ENCODE measurements around the gene GALNT10.

GALNT10 gene

GRCh38 chr5:154333016-154333415, 142.5 kb downstream of the GALNT10 start:
- ATAC-seq: no peak
- Mint-ChIP-seq H3K9me3 (no peaks in the 10 kb centered on the region), H3K4me1 (peaks cover 10% of the 10 kb centered on the region), H3K4me3 (no peak overlapping the region), H3K27ac (no peak overlapping the region), H3K27me3 (no peaks in the 10 kb centered on the region), H3K36me3 (peaks cover 66% of the 10 kb centered on the region)

GRCh38 chr5:154334406-154335064, 144.0 kb downstream of the GALNT10 start:
- Mint-ChIP-seq H3K27ac (no peak overlapping the region), H3K4me3 (no peak overlapping the region), H3K9me3 (no peaks in the 10 kb centered on the region), H3K4me1 (peaks cover 10% of the 10 kb centered on the region), H3K36me3 (peaks cover 76% of the 10 kb centered on the region), H3K27me3 (no peaks in the 10 kb centered on the region)
- ATAC-seq: no peak

GRCh38 chr5:154335065-154335448, 144.5 kb downstream of the GALNT10 start:
- H3K27me3 Mint-ChIP-seq: no peaks in the 10 kb centered on the region
- no peak overlapping the region for H3K27ac Mint-ChIP-seq
- no peaks in the 10 kb centered on the region for H3K9me3 Mint-ChIP-seq
- H3K4me3 Mint-ChIP-seq: no peak overlapping the region
- H3K4me1 Mint-ChIP-seq: peaks cover 10% of the 10 kb centered on the region
- peaks cover 76% of the 10 kb centered on the region for H3K36me3 Mint-ChIP-seq
- ATAC-seq: no peak

GRCh38 chr5:154341620-154342019, 151.1 kb downstream of the GALNT10 start:
- H3K4me1 Mint-ChIP-seq: peaks cover 12% of the 10 kb centered on the region
- no peak for ATAC-seq

GRCh38 chr5:154342211-154342610, 151.7 kb downstream of the GALNT10 start:
- Mint-ChIP-seq H3K4me3 (no peak overlapping the region), H3K9me3 (no peaks in the 10 kb centered on the region), H3K27me3 (no peaks in the 10 kb centered on the region), H3K36me3 (peaks cover 30% of the 10 kb centered on the region), H3K27ac (no peak overlapping the region), H3K4me1 (peaks cover 12% of the 10 kb centered on the region)
- ATAC-seq: no peak

More at GRCh38 chr5:154341620-154342019, 151.1 kb downstream of the GALNT10 start:
- Mint-ChIP-seq H3K4me3 (no peak overlapping the region), H3K27ac (no peak overlapping the region), H3K27me3 (no peaks in the 10 kb centered on the region), H3K36me3 (peaks cover 36% of the 10 kb centered on the region), H3K9me3 (no peaks in the 10 kb centered on the region)

- no peak overlapping the region for H3K27ac Mint-ChIP-seq
- H3K4me3 Mint-ChIP-seq: no peak overlapping the region
- H3K27me3 Mint-ChIP-seq: no peaks in the 10 kb centered on the region
- H3K36me3 Mint-ChIP-seq: peaks cover 22% of the 10 kb centered on the region
- no peaks in the 10 kb centered on the region for H3K9me3 Mint-ChIP-seq
- ATAC-seq: no peak
- H3K4me1 Mint-ChIP-seq: peaks cover 12% of the 10 kb centered on the region
Measured at GRCh38 chr5:154342963-154343362, 152.4 kb downstream of the GALNT10 start.

- ATAC-seq: no peak
- Mint-ChIP-seq H3K27ac (peak overlapping the region; percentile 44), H3K27me3 (no peaks in the 10 kb centered on the region), H3K4me3 (no peak overlapping the region), H3K9me3 (no peaks in the 10 kb centered on the region), H3K4me1 (peaks cover 12% of the 10 kb centered on the region), H3K36me3 (peaks cover 12% of the 10 kb centered on the region)
Measured at GRCh38 chr5:154344461-154344860, 153.9 kb downstream of the GALNT10 start.

GRCh38 chr5:154345255-154345952, 154.9 kb downstream of the GALNT10 start:
- no peaks in the 10 kb centered on the region for H3K27me3 Mint-ChIP-seq
- H3K4me3 Mint-ChIP-seq: no peak overlapping the region
- H3K4me1 Mint-ChIP-seq: peaks cover 12% of the 10 kb centered on the region
- ATAC-seq: peak; percentile 79
- H3K36me3 Mint-ChIP-seq: peaks cover 12% of the 10 kb centered on the region
- peak overlapping the region; percentile 44 for H3K27ac Mint-ChIP-seq
- no peaks in the 10 kb centered on the region for H3K9me3 Mint-ChIP-seq

- H3K4me3 Mint-ChIP-seq: no peak overlapping the region
- H3K4me1 Mint-ChIP-seq: peaks cover 12% of the 10 kb centered on the region
- H3K36me3 Mint-ChIP-seq: peaks cover 12% of the 10 kb centered on the region
- H3K27me3 Mint-ChIP-seq: no peaks in the 10 kb centered on the region
- peak overlapping the region; percentile 54 for H3K27ac Mint-ChIP-seq
- H3K9me3 Mint-ChIP-seq: no peaks in the 10 kb centered on the region
- no peak for ATAC-seq
Measured at GRCh38 chr5:154346427-154346826, 155.9 kb downstream of the GALNT10 start.

- no peaks in the 10 kb centered on the region for H3K27me3 Mint-ChIP-seq
- H3K27ac Mint-ChIP-seq: no peak overlapping the region
- H3K4me1 Mint-ChIP-seq: peaks cover 12% of the 10 kb centered on the region
- H3K36me3 Mint-ChIP-seq: peaks cover 5% of the 10 kb centered on the region
- ATAC-seq: no peak
- no peaks in the 10 kb centered on the region for H3K9me3 Mint-ChIP-seq
- no peak overlapping the region for H3K4me3 Mint-ChIP-seq
Measured at GRCh38 chr5:154349626-154350264, 159.2 kb downstream of the GALNT10 start.

- H3K9me3 Mint-ChIP-seq: no peaks in the 10 kb centered on the region
- H3K27me3 Mint-ChIP-seq: no peaks in the 10 kb centered on the region
- H3K4me3 Mint-ChIP-seq: no peak overlapping the region
- ATAC-seq: no peak
- H3K36me3 Mint-ChIP-seq: peaks cover 5% of the 10 kb centered on the region
- H3K4me1 Mint-ChIP-seq: peaks cover 3% of the 10 kb centered on the region
- no peak overlapping the region for H3K27ac Mint-ChIP-seq
Measured at GRCh38 chr5:154351141-154351540, 160.6 kb downstream of the GALNT10 start.

GRCh38 chr5:154351566-154351965, 161.0 kb downstream of the GALNT10 start:
- H3K27ac Mint-ChIP-seq: no peak overlapping the region
- no peak for ATAC-seq

GRCh38 chr5:154352960-154353548, 162.5 kb downstream of the GALNT10 start:
- Mint-ChIP-seq H3K36me3 (peaks cover 5% of the 10 kb centered on the region), H3K27ac (no peak overlapping the region), H3K4me1 (no peaks in the 10 kb centered on the region), H3K4me3 (no peak overlapping the region), H3K27me3 (no peaks in the 10 kb centered on the region), H3K9me3 (no peaks in the 10 kb centered on the region)
- ATAC-seq: no peak

More at GRCh38 chr5:154351566-154351965, 161.0 kb downstream of the GALNT10 start:
- Mint-ChIP-seq H3K4me1 (no peaks in the 10 kb centered on the region), H3K4me3 (no peak overlapping the region), H3K27me3 (no peaks in the 10 kb centered on the region), H3K36me3 (peaks cover 5% of the 10 kb centered on the region), H3K9me3 (no peaks in the 10 kb centered on the region)

- Mint-ChIP-seq H3K27ac (no peak overlapping the region), H3K4me3 (no peak overlapping the region), H3K4me1 (no peaks in the 10 kb centered on the region), H3K9me3 (no peaks in the 10 kb centered on the region), H3K36me3 (peaks cover 13% of the 10 kb centered on the region), H3K27me3 (no peaks in the 10 kb centered on the region)
- no peak for ATAC-seq
Measured at GRCh38 chr5:154355129-154355611, 164.6 kb downstream of the GALNT10 start.

GRCh38 chr5:154356020-154356655, 165.6 kb downstream of the GALNT10 start:
- no peaks in the 10 kb centered on the region for H3K27me3 Mint-ChIP-seq
- no peak overlapping the region for H3K27ac Mint-ChIP-seq
- H3K4me1 Mint-ChIP-seq: no peaks in the 10 kb centered on the region
- H3K4me3 Mint-ChIP-seq: no peak overlapping the region
- no peak for ATAC-seq
- no peaks in the 10 kb centered on the region for H3K9me3 Mint-ChIP-seq
- peaks cover 13% of the 10 kb centered on the region for H3K36me3 Mint-ChIP-seq
